HEK293 (cell line): Measurements from ENCODE around the gene RNF10.

Experiments used
- CTCF ChIA-PET: fragments of 350-600 bp; formaldehyde crosslinking; extraction: SDS; loops from one replicate; lab custom pipeline; 2021; ENCODE audit warnings: antibody characterized with exemption; lab: Yijun Ruan, JAX
- POLR2A ChIA-PET: fragments of 300-600 bp; formaldehyde crosslinking; extraction: SDS; loops from one replicate; lab custom pipeline; 2020; ENCODE audit warnings: antibody characterized with exemption, inconsistent platforms; lab: Yijun Ruan, JAX
- H3K27ac ChIP-seq: fragments of 200-500 bp; sonication (Bioruptor generic); 2 replicates; pipeline ENCODE4 v1.5.1; 2014; ENCODE audit warnings: low read depth, low read length, control low read depth, inconsistent platforms; ENCODE audit errors: extremely low read depth
- H3K36me3 ChIP-seq, 2 experiments: fragments of 200-500 bp in 1 of 2; sonication (Bioruptor generic) in 1 of 2; 1 replicate in 1 of 2; 2 replicates in 1 of 2; pipeline ENCODE4 v1.5.1; 2014 to 2017; ENCODE audit warnings: inconsistent platforms in 2 of 2, low read length in 2 of 2; ENCODE audit not compliant: control insufficient read depth in 2 of 2, insufficient read depth in 1 of 2
- H3K4me1 ChIP-seq: fragments of 200-500 bp; sonication (Bioruptor generic); 2 replicates; pipeline ENCODE4 v1.5.1; 2014; ENCODE audit warnings: mild to moderate bottlenecking, low read length, inconsistent platforms; ENCODE audit not compliant: control insufficient read depth, insufficient read depth
- H3K4me3 ChIP-seq: 2 replicates; pipeline ENCODE4 v1.5.1; 2011; ENCODE audit warnings: low read depth, mild to moderate bottlenecking, control low read depth, low read length, moderate library complexity
- H3K9me3 ChIP-seq: fragments of 200-500 bp; sonication (Bioruptor generic); 2 replicates; pipeline ENCODE4 v1.5.1; 2014; ENCODE audit warnings: low read depth, low read length, inconsistent platforms; ENCODE audit not compliant: control insufficient read depth, insufficient read depth
- GLI2 ChIP-seq: fragments of 450-650 bp; formaldehyde crosslinking; IDR thresholded peaks from 2 replicates; pipeline ENCODE4; 2017; ENCODE audit warnings: missing biosample characterization, missing genetic modification characterization, low read depth, borderline replicate concordance
- KLF10 ChIP-seq: fragments of 450-650 bp; IDR thresholded peaks from 2 replicates; pipeline ENCODE4 v1.5.1; 2018; ENCODE audit warnings: missing biosample characterization, mild to moderate bottlenecking, missing genetic modification characterization
- MYNN ChIP-seq: fragments of 450-650 bp; formaldehyde crosslinking; IDR thresholded peaks from 2 replicates; pipeline ENCODE4 v1.5.1; 2016; ENCODE audit warnings: missing biosample characterization, missing genetic modification characterization, borderline replicate concordance
- OVOL3 ChIP-seq: fragments of 450-650 bp; formaldehyde crosslinking; IDR thresholded peaks from 2 replicates; pipeline ENCODE4 v1.5.1; 2016; ENCODE audit warnings: missing biosample characterization, missing genetic modification characterization
- SCRT2 ChIP-seq: fragments of 450-650 bp; formaldehyde crosslinking; IDR thresholded peaks from 2 replicates; pipeline ENCODE4 v1.5.1; 2016; ENCODE audit warnings: missing biosample characterization, missing genetic modification characterization
- TCF7L2 ChIP-seq: IDR thresholded peaks from 2 replicates; pipeline ENCODE4 v1.6.1; 2011; ENCODE audit warnings: low read depth, mild to moderate bottlenecking, inconsistent platforms, low read length, moderate library complexity, borderline replicate concordance
- ZEB2 ChIP-seq: fragments of 450-650 bp; formaldehyde crosslinking; IDR thresholded peaks from 2 replicates; pipeline ENCODE4 v1.5.1; 2016; ENCODE audit warnings: missing biosample characterization, missing genetic modification characterization
- ZFHX2 ChIP-seq: fragments of 450-650 bp; formaldehyde crosslinking; conservative IDR thresholded peaks from 2 replicates; pipeline ENCODE4 v1.5.1; 2016; ENCODE audit warnings: missing biosample characterization, missing genetic modification characterization
- ZFP41 ChIP-seq: fragments of 450-650 bp; formaldehyde crosslinking; IDR thresholded peaks from 2 replicates; pipeline ENCODE4 v1.5.1; 2016; ENCODE audit warnings: missing biosample characterization, missing genetic modification characterization, borderline replicate concordance
- ZIC2 ChIP-seq: fragments of 450-650 bp; formaldehyde crosslinking; IDR thresholded peaks from 2 replicates; pipeline ENCODE4 v1.5.1; 2016; ENCODE audit warnings: missing biosample characterization, missing genetic modification characterization
- ZNF138 ChIP-seq: fragments of 450-650 bp; formaldehyde crosslinking; IDR thresholded peaks from 2 replicates; pipeline ENCODE4 v1.5.1; 2016; ENCODE audit warnings: missing biosample characterization, missing genetic modification characterization, borderline replicate concordance
- ZNF140 ChIP-seq: fragments of 450-650 bp; formaldehyde crosslinking; IDR thresholded peaks from 2 replicates; pipeline ENCODE4 v1.5.1; 2016; ENCODE audit warnings: missing biosample characterization, missing genetic modification characterization
- ZNF146 ChIP-seq: fragments of 450-650 bp; formaldehyde crosslinking; IDR thresholded peaks from 2 replicates; pipeline ENCODE4 v1.5.1; 2016; ENCODE audit warnings: missing biosample characterization, missing genetic modification characterization
- ZNF2 ChIP-seq: fragments of 450-650 bp; formaldehyde crosslinking; IDR thresholded peaks from 2 replicates; pipeline ENCODE4 v1.5.1; 2016; ENCODE audit warnings: missing biosample characterization, missing genetic modification characterization
- ZNF23 ChIP-seq: fragments of 450-650 bp; formaldehyde crosslinking; IDR thresholded peaks from 2 replicates; pipeline ENCODE4 v1.5.1; 2016; ENCODE audit warnings: missing biosample characterization, missing genetic modification characterization, borderline replicate concordance
- ZNF248 ChIP-seq: fragments of 450-650 bp; formaldehyde crosslinking; IDR thresholded peaks from 2 replicates; pipeline ENCODE4 v1.5.1; 2017; ENCODE audit warnings: missing biosample characterization, missing genetic modification characterization
- ZNF302 ChIP-seq: fragments of 450-650 bp; formaldehyde crosslinking; IDR thresholded peaks from 2 replicates; pipeline ENCODE4 v1.5.1; 2016; ENCODE audit warnings: missing biosample characterization, missing genetic modification characterization, low read depth
- ZNF433 ChIP-seq: fragments of 450-650 bp; formaldehyde crosslinking; IDR thresholded peaks from 2 replicates; pipeline ENCODE4 v1.5.1; 2016; ENCODE audit warnings: missing biosample characterization, missing genetic modification characterization, low read depth
- ZNF521 ChIP-seq: fragments of 450-650 bp; formaldehyde crosslinking; IDR thresholded peaks from 2 replicates; pipeline ENCODE4 v1.5.1; 2017; ENCODE audit warnings: missing biosample characterization, mild to moderate bottlenecking, missing genetic modification characterization
- ZNF596 ChIP-seq: fragments of 450-650 bp; IDR thresholded peaks from 2 replicates; pipeline ENCODE4 v1.5.0; 2018; ENCODE audit warnings: missing biosample characterization, mild to moderate bottlenecking, missing genetic modification characterization, moderate library complexity
- ZNF701 ChIP-seq: fragments of 450-650 bp; formaldehyde crosslinking; IDR thresholded peaks from 2 replicates; pipeline ENCODE4 v1.5.1; 2016; ENCODE audit warnings: missing biosample characterization, missing genetic modification characterization
- ZNF776 ChIP-seq: fragments of 450-650 bp; formaldehyde crosslinking; IDR thresholded peaks from 2 replicates; pipeline ENCODE4 v1.5.0; 2017; ENCODE audit warnings: missing biosample characterization, missing genetic modification characterization, borderline replicate concordance
- ZNF792 ChIP-seq: fragments of 450-650 bp; formaldehyde crosslinking; IDR thresholded peaks from 2 replicates; pipeline ENCODE4 v1.5.1; 2016; ENCODE audit warnings: missing biosample characterization, missing genetic modification characterization
- ZNF830 ChIP-seq: fragments of 450-650 bp; IDR thresholded peaks from 2 replicates; pipeline ENCODE4 v1.5.0; 2018; ENCODE audit warnings: missing biosample characterization, missing genetic modification characterization, low read depth, mild to moderate bottlenecking, moderate library complexity
- ZNF837 ChIP-seq: fragments of 450-650 bp; formaldehyde crosslinking; IDR thresholded peaks from 2 replicates; pipeline ENCODE4 v1.5.1; 2016; ENCODE audit warnings: missing biosample characterization, missing genetic modification characterization
- TF ChIP-seq, protein P1 (sequence below): fragments of 450-650 bp; formaldehyde crosslinking; IDR thresholded peaks from 2 replicates; pipeline ENCODE4 v1.5.1; 2016; ENCODE audit warnings: missing biosample characterization, missing genetic modification characterization
- TF ChIP-seq, protein P2 (sequence below): fragments of 450-650 bp; formaldehyde crosslinking; IDR thresholded peaks from 2 replicates; pipeline ENCODE4 v1.5.1; 2016; ENCODE audit warnings: missing biosample characterization, missing genetic modification characterization, low read depth
- TF ChIP-seq, protein P3 (sequence below): fragments of 450-650 bp; formaldehyde crosslinking; IDR thresholded peaks from 2 replicates; pipeline ENCODE4 v1.5.1; 2016; ENCODE audit warnings: missing biosample characterization, missing genetic modification characterization
- TF ChIP-seq, protein P4 (sequence below): fragments of 450-650 bp; formaldehyde crosslinking; IDR thresholded peaks from 2 replicates; pipeline ENCODE4 v1.5.1; 2016; ENCODE audit warnings: missing biosample characterization, missing genetic modification characterization

RNF10 gene

DNA sequence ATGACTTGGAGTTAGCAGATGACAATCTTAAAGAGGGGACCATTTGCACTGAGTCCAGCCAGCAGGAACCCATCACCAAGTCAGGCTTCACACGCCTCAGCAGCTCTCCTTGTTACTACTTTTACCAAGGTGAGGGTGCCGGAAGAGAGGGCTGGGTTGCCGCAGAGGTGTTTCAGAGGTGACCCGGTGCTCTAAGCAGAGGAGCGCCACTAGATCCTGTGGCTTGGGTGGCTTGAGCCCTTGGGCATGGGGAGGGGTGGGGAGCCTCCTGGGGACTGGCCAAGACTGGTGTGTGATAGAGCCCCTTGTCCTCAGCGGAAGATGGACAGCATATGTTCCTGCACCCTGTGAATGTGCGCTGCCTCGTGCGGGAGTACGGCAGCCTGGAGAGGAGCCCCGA lies 29.3 kb downstream of the RNF10 start:
- TF ChIP-seq ZNF140 (tag by site-specific recombination) (no peak), ZNF433 (tag by site-specific recombination) (no peak), ZNF146 (tag by site-specific recombination) (no peak), ZNF521 (no peak), ZNF837 (tag by site-specific recombination) (no peak), ZIC2 (tag by site-specific recombination) (no peak), ZNF596 (tag by site-specific recombination) (no peak), ZNF138 (tag by site-specific recombination) (no peak), ZNF23 (tag by site-specific recombination) (no peak), ZNF2 (tag by site-specific recombination) (no peak), MYNN (no peak), ZNF830 (tag by site-specific recombination) (no peak)
- TF ChIP-seq, protein P1, sequence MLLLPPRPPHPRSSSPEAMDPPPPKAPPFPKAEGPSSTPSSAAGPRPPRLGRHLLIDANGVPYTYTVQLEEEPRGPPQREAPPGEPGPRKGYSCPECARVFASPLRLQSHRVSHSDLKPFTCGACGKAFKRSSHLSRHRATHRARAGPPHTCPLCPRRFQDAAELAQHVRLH (tag by site-specific recombination): no peak
- TF ChIP-seq, protein P2, sequence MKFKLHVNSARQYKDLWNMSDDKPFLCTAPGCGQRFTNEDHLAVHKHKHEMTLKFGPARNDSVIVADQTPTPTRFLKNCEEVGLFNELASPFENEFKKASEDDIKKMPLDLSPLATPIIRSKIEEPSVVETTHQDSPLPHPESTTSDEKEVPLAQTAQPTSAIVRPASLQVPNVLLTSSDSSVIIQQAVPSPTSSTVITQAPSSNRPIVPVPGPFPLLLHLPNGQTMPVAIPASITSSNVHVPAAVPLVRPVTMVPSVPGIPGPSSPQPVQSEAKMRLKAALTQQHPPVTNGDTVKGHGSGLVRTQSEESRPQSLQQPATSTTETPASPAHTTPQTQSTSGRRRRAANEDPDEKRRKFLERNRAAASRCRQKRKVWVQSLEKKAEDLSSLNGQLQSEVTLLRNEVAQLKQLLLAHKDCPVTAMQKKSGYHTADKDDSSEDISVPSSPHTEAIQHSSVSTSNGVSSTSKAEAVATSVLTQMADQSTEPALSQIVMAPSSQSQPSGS (tag by site-specific recombination): no peak
- TF ChIP-seq, protein P3, sequence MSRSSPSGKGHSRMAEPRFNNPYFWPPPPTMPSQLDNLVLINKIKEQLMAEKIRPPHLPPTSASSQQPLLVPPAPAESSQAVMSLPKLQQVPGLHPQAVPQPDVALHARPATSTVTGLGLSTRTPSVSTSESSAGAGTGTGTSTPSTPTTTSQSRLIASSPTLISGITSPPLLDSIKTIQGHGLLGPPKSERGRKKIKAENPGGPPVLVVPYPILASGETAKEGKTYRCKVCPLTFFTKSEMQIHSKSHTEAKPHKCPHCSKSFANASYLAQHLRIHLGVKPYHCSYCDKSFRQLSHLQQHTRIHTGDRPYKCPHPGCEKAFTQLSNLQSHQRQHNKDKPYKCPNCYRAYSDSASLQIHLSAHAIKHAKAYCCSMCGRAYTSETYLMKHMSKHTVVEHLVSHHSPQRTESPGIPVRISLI (tag by site-specific recombination): no peak
- TF ChIP-seq, all 188 proteins: peak for 0
- CTCF ChIA-PET: no interaction called here
- no peak overlapping the region for H3K4me3 ChIP-seq
- H3K4me1 ChIP-seq: no peaks in the 10 kb centered on the region
- H3K36me3 ChIP-seq: peaks cover 80 to 86% of the 10 kb centered on the region in 2 experiments
- no peaks in the 10 kb centered on the region for H3K9me3 ChIP-seq
- POLR2A ChIA-PET: no interaction called here
- H3K27ac ChIP-seq: no peak overlapping the region

DNA sequence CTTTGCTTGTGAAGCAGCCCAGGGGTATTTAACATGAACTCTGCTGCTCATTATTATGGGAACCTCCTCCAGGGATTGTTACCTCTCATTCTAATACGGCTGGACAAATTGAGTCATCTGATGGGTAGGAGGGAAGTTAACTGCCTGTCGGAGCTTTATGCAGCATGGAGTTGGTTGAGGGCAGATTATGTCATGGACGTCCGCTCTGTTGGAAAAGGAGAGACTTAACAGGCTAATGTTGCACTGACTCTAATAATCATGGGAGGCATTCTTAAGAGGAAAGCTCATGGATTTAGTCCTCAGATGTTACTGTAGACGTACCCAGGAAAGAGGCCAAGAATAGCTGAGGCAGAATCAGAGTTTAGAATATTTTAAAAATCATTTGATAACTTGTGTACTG lies 37.1 kb downstream of the RNF10 start:
- ChIA-PET POLR2A (interaction anchor here (0.7 to 2.6 kb wide), 3 partner anchors 10 to 306 kb away, joined by 3 to 8 read pairs (median 5); partner anchors contain the start of genes POP5 and PXN), CTCF (interaction anchor here (1.0 kb wide), 1 partner anchor 12 kb away, joined by 3 read pairs; no protein-coding TSS in a partner anchor)

More for the DNA sequence above, 37.1 kb downstream of the RNF10 start:
- Histone ChIP-seq H3K27ac (no peak overlapping the region), H3K9me3 (no peaks in the 10 kb centered on the region), H3K4me3 (no peak overlapping the region), H3K36me3 (peaks cover 84 to 93% of the 10 kb centered on the region in 2 experiments), H3K4me1 (no peaks in the 10 kb centered on the region)
- TF ChIP-seq OVOL3 (no peak), ZNF23 (tag by site-specific recombination) (no peak), ZNF792 (no peak), GLI2 (tag by site-specific recombination) (no peak), ZNF302 (no peak), ZFP41 (tag by site-specific recombination) (no peak), ZNF776 (tag by site-specific recombination) (no peak), TCF7L2 (no peak), ZFHX2 (no peak), ZNF596 (tag by site-specific recombination) (no peak), KLF10 (tag by site-specific recombination) (no peak), SCRT2 (no peak), ZNF248 (tag by site-specific recombination) (no peak), ZNF701 (tag by site-specific recombination) (no peak), ZNF433 (tag by site-specific recombination) (no peak), ZEB2 (no peak)
- TF ChIP-seq, protein P4, sequence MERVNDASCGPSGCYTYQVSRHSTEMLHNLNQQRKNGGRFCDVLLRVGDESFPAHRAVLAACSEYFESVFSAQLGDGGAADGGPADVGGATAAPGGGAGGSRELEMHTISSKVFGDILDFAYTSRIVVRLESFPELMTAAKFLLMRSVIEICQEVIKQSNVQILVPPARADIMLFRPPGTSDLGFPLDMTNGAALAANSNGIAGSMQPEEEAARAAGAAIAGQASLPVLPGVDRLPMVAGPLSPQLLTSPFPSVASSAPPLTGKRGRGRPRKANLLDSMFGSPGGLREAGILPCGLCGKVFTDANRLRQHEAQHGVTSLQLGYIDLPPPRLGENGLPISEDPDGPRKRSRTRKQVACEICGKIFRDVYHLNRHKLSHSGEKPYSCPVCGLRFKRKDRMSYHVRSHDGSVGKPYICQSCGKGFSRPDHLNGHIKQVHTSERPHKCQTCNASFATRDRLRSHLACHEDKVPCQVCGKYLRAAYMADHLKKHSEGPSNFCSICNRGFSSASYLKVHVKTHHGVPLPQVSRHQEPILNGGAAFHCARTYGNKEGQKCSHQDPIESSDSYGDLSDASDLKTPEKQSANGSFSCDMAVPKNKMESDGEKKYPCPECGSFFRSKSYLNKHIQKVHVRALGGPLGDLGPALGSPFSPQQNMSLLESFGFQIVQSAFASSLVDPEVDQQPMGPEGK (tag by site-specific recombination): no peak
- TF ChIP-seq, protein P3 (tag by site-specific recombination): no peak
